ENCODE results near the gene PLCG2.

GRCh38 chr16:81748476-81749198 lies 30.5 kb upstream of the PLCG2 start:
- no peak for TF ChIP-seq POLR2A (IDR thresholded peaks at IDR 0.05)
- no peak for TF ChIP-seq CTCF (IDR thresholded peaks at IDR 0.05)

Measured in ovary (tissue), 3 donors.